Measurements from ENCODE around the gene YIPF1. TPM values are rescaled to one million over a fixed set of nuclear protein-coding genes. Genes with fewer than 3 reads are reported as not detected.
"Not testable (repeated sequence)": the region's sequence is repeated elsewhere in the genome, so short reads cannot be mapped to it uniquely, and the experiment has no call there.

The YIPF1 gene
- polyA plus RNA-seq, 2 donors: 13.5 to 20.3 TPM

DNA sequence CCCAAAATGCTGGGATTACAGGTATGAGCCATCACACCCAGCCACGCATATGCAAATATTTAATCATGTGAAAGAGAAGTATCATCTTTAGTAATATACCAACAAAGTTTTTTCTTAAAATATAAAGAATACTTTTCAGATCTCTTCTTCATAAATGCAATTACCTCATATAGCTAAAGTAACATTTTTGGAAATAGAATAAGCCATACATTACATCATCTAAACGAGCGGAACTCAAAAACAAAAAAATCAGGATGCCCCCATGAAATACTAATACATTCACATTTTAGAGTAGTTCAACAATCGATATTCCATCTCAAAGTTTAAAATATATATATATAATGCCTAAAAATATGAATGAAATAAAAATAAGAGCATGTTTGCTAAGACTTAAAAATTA lies 56.2 kb downstream of the YIPF1 start:
- WGBS, 2 donors: 93 to 97% methylated on average over 4 of the region's 4 CpGs

DNA sequence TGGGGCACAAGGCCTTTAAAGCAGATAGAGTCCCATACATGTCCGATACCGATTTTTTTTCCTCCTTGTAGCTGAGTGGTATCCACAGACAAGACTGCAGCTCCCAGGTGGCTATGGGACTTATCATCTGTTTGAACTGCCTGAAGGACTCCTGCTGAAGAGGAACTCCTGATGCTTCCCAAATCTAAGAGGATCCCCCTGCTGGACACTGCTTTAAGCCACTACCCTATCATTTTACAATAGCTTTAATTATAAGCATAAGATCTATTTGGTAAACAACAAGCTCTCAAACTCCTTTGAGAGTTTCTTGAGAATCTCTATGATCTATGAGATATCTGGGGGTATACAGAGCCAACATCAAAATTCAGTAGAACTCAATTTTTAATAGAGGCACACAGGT lies 63.2 kb downstream of the YIPF1 start:
- H3K4me1 ChIP-seq (ENCODE audit: control insufficient read depth in 2 of 2, insufficient read depth in 2 of 2, low read length in 1 of 2): no peaks in the 10 kb centered on the region
- peaks cover 3 to 7% of the 10 kb centered on the region in 2 donors for H3K36me3 ChIP-seq (ENCODE audit: control insufficient read depth in 2 of 2, insufficient read depth in 2 of 2, low read length in 1 of 2)
- no peaks in the 10 kb centered on the region for H3K9me3 ChIP-seq (ENCODE audit: control insufficient read depth in 2 of 2, insufficient read depth in 1 of 2, low read depth in 1 of 2, low read length in 1 of 2)
- H3K4me3 ChIP-seq (ENCODE audit: low read depth in 1 of 2, low read length in 2 of 2): no peak overlapping the region
- H3K27me3 ChIP-seq (ENCODE audit: control insufficient read depth in 1 of 2, insufficient read depth in 2 of 2, low read length in 2 of 2): no peaks in the 10 kb centered on the region
- no peak overlapping the region for H3K27ac ChIP-seq (ENCODE audit: low read depth in 2 of 2, low read length in 1 of 2)
- WGBS, 2 donors: 94 to 98% methylated on average over 2 of the region's 2 CpGs

More for the DNA sequence above, 56.2 kb downstream of the YIPF1 start:
- H3K4me1 ChIP-seq (ENCODE audit: control insufficient read depth in 2 of 2, insufficient read depth in 2 of 2, low read length in 1 of 2): no peaks in the 10 kb centered on the region
- no peak overlapping the region for H3K4me3 ChIP-seq (ENCODE audit: low read depth in 1 of 2, low read length in 2 of 2)
- no peaks in the 10 kb centered on the region for H3K9me3 ChIP-seq (ENCODE audit: control insufficient read depth in 2 of 2, insufficient read depth in 1 of 2, low read depth in 1 of 2, low read length in 1 of 2)
- H3K27ac ChIP-seq (ENCODE audit: low read depth in 2 of 2, low read length in 1 of 2): no peak overlapping the region
- no peaks in the 10 kb centered on the region for H3K27me3 ChIP-seq (ENCODE audit: control insufficient read depth in 1 of 2, insufficient read depth in 2 of 2, low read length in 2 of 2)
- no peaks in the 10 kb centered on the region for H3K36me3 ChIP-seq (ENCODE audit: control insufficient read depth in 2 of 2, insufficient read depth in 2 of 2, low read length in 1 of 2)

- no peaks in the 10 kb centered on the region for H3K4me1 ChIP-seq (ENCODE audit: control insufficient read depth in 2 of 2, insufficient read depth in 2 of 2, low read length in 1 of 2)
- H3K36me3 ChIP-seq (ENCODE audit: control insufficient read depth in 2 of 2, insufficient read depth in 2 of 2, low read length in 1 of 2): peaks cover 3 to 7% of the 10 kb centered on the region in 2 donors
- H3K9me3 ChIP-seq (ENCODE audit: control insufficient read depth in 2 of 2, insufficient read depth in 1 of 2, low read depth in 1 of 2, low read length in 1 of 2): no peaks in the 10 kb centered on the region
- no peaks in the 10 kb centered on the region for H3K27me3 ChIP-seq (ENCODE audit: control insufficient read depth in 1 of 2, insufficient read depth in 2 of 2, low read length in 2 of 2)
- no peak overlapping the region for H3K27ac ChIP-seq (ENCODE audit: low read depth in 2 of 2, low read length in 1 of 2)
- H3K4me3 ChIP-seq (ENCODE audit: low read depth in 1 of 2, low read length in 2 of 2): no peak overlapping the region
- 94 to 96% methylated on average over 6 of the region's 6 CpGs for WGBS, 2 donors
Observed at GRCh38 chr1:53825306-53825705, 64.3 kb downstream of the YIPF1 start.

DNA sequence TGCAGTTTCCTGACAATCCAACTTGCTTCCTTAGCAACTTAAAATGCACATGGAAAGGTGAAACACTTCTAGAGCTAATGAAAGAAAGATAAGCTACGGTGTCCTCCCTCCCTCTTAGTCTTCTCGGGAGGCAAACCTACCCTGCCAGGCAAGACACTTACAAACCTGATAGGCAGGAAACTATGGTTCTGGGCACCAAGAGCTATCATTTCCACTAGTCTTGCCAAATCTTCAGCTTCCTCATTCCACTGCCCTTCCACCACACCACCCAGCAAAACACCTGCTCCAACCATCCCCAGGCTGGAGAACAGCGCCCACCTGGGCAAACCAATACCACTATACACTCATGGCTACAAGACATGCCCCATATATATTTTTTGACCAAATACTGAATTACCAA lies 66.7 kb downstream of the YIPF1 start:
- Histone ChIP-seq H3K4me3 (ENCODE audit: low read depth in 1 of 2, low read length in 2 of 2) (no peak overlapping the region), H3K27ac (ENCODE audit: low read depth in 2 of 2, low read length in 1 of 2) (no peak overlapping the region), H3K4me1 (ENCODE audit: control insufficient read depth in 2 of 2, insufficient read depth in 2 of 2, low read length in 1 of 2) (no peaks in the 10 kb centered on the region), H3K27me3 (ENCODE audit: control insufficient read depth in 1 of 2, insufficient read depth in 2 of 2, low read length in 2 of 2) (no peaks in the 10 kb centered on the region), H3K9me3 (ENCODE audit: control insufficient read depth in 2 of 2, insufficient read depth in 1 of 2, low read depth in 1 of 2, low read length in 1 of 2) (no peaks in the 10 kb centered on the region), H3K36me3 (ENCODE audit: control insufficient read depth in 2 of 2, insufficient read depth in 2 of 2, low read length in 1 of 2) (peaks cover 3 to 7% of the 10 kb centered on the region in 2 donors)
- WGBS, 2 donors: 75 to 78% methylated on average over 3 of the region's 3 CpGs

- 94 to 95% methylated on average over 5 of the region's 5 CpGs for WGBS, 2 donors
- peaks cover 3 to 7% of the 10 kb centered on the region in 2 donors for H3K36me3 ChIP-seq (ENCODE audit: control insufficient read depth in 2 of 2, insufficient read depth in 2 of 2, low read length in 1 of 2)
- no peaks in the 10 kb centered on the region for H3K4me1 ChIP-seq (ENCODE audit: control insufficient read depth in 2 of 2, insufficient read depth in 2 of 2, low read length in 1 of 2)
- no peaks in the 10 kb centered on the region for H3K9me3 ChIP-seq (ENCODE audit: control insufficient read depth in 2 of 2, insufficient read depth in 1 of 2, low read depth in 1 of 2, low read length in 1 of 2)
- H3K27ac ChIP-seq (ENCODE audit: low read depth in 2 of 2, low read length in 1 of 2): no peak overlapping the region
- H3K27me3 ChIP-seq (ENCODE audit: control insufficient read depth in 1 of 2, insufficient read depth in 2 of 2, low read length in 2 of 2): no peaks in the 10 kb centered on the region
- H3K4me3 ChIP-seq (ENCODE audit: low read depth in 1 of 2, low read length in 2 of 2): no peak overlapping the region
Observed at GRCh38 chr1:53821380-53821779, 68.2 kb downstream of the YIPF1 start.

GRCh38 chr1:53819387-53819786 lies 70.2 kb downstream of the YIPF1 start:
- Histone ChIP-seq H3K27ac (ENCODE audit: low read depth in 2 of 2, low read length in 1 of 2) (no peak overlapping the region), H3K4me1 (ENCODE audit: control insufficient read depth in 2 of 2, insufficient read depth in 2 of 2, low read length in 1 of 2) (no peaks in the 10 kb centered on the region), H3K36me3 (ENCODE audit: control insufficient read depth in 2 of 2, insufficient read depth in 2 of 2, low read length in 1 of 2) (peaks cover 3 to 5% of the 10 kb centered on the region in 2 donors)

GRCh38 chr1:53816584-53816983 lies 73.0 kb downstream of the YIPF1 start:
- not testable (repeated sequence) for H3K4me3 ChIP-seq (ENCODE audit: low read depth in 1 of 2, low read length in 2 of 2); H3K27me3 ChIP-seq (ENCODE audit: control insufficient read depth in 1 of 2, insufficient read depth in 2 of 2, low read length in 2 of 2); H3K4me1 ChIP-seq (ENCODE audit: control insufficient read depth in 2 of 2, insufficient read depth in 2 of 2, low read length in 1 of 2); H3K27ac ChIP-seq (ENCODE audit: low read depth in 2 of 2, low read length in 1 of 2); H3K36me3 ChIP-seq (ENCODE audit: control insufficient read depth in 2 of 2, insufficient read depth in 2 of 2, low read length in 1 of 2); H3K9me3 ChIP-seq (ENCODE audit: control insufficient read depth in 2 of 2, insufficient read depth in 1 of 2, low read depth in 1 of 2, low read length in 1 of 2)
- 100% methylated on average over 1 of the region's 1 CpG for WGBS, 2 donors

More at GRCh38 chr1:53819387-53819786, 70.2 kb downstream of the YIPF1 start:
- no peaks in the 10 kb centered on the region for H3K9me3 ChIP-seq (ENCODE audit: control insufficient read depth in 2 of 2, insufficient read depth in 1 of 2, low read depth in 1 of 2, low read length in 1 of 2)
- H3K4me3 ChIP-seq (ENCODE audit: low read depth in 1 of 2, low read length in 2 of 2): no peak overlapping the region
- H3K27me3 ChIP-seq (ENCODE audit: control insufficient read depth in 1 of 2, insufficient read depth in 2 of 2, low read length in 2 of 2): no peaks in the 10 kb centered on the region

DNA sequence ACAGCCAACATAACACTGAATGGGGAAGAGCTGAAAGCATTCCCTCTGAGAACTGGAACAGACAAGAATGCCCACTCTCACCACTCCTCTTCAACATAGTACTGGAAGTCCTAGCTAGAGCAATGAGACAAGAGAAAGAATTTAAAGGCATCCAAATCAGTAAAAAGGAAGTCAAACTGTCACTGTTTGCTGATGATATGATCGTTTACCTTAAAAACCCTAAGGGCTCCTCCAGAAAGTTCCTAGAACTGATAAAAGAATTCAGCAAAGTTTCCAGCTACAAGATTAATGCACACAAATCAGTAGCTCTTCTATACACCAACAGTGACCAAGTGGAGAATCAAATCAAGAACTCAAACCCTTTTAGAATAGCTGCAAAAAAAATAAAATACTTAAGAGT lies 74.1 kb downstream of the YIPF1 start:
- 73 to 77% methylated on average over 1 of the region's 1 CpG for WGBS, 2 donors

DNA sequence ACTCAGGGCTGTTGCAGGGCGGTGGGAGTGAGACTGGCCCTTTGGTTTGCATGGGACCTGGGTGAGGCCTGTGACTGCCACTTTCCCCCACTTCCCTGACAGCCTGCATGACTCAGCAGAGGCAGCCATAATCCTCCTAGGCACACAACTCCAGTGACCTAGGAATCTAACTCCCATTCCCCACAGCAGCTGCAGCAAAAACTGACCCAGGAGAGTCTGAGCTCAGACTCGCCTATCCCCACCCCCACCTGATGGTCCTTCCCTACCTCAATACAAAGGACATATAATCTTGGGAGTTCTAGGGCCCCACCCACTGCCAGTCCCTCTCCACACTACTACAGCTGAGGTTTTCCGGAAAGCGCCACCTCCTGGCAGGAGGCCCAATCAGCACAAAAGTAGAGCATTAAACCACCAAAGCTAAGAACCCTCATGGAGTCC lies 78.2 kb downstream of the YIPF1 start:
- no peaks in the 10 kb centered on the region for H3K27me3 ChIP-seq (ENCODE audit: control insufficient read depth in 1 of 2, insufficient read depth in 2 of 2, low read length in 2 of 2)
- peak overlapping the region in 1 of 2 donors; percentile 26 for H3K27ac ChIP-seq (ENCODE audit: low read depth in 2 of 2, low read length in 1 of 2)
- peaks cover 0 to 4% of the 10 kb centered on the region in 2 donors for H3K36me3 ChIP-seq (ENCODE audit: control insufficient read depth in 2 of 2, insufficient read depth in 2 of 2, low read length in 1 of 2)
- H3K4me3 ChIP-seq (ENCODE audit: low read depth in 1 of 2, low read length in 2 of 2): no peak overlapping the region
- no peaks in the 10 kb centered on the region for H3K4me1 ChIP-seq (ENCODE audit: control insufficient read depth in 2 of 2, insufficient read depth in 2 of 2, low read length in 1 of 2)
- H3K9me3 ChIP-seq (ENCODE audit: control insufficient read depth in 2 of 2, insufficient read depth in 1 of 2, low read depth in 1 of 2, low read length in 1 of 2): no peaks in the 10 kb centered on the region
- 90 to 97% methylated on average over 4 of the region's 4 CpGs for WGBS, 2 donors

More for the DNA sequence above, 74.1 kb downstream of the YIPF1 start:
- not testable (repeated sequence) for H3K27ac ChIP-seq (ENCODE audit: low read depth in 2 of 2, low read length in 1 of 2); H3K36me3 ChIP-seq (ENCODE audit: control insufficient read depth in 2 of 2, insufficient read depth in 2 of 2, low read length in 1 of 2); H3K4me1 ChIP-seq (ENCODE audit: control insufficient read depth in 2 of 2, insufficient read depth in 2 of 2, low read length in 1 of 2); H3K9me3 ChIP-seq (ENCODE audit: control insufficient read depth in 2 of 2, insufficient read depth in 1 of 2, low read depth in 1 of 2, low read length in 1 of 2); H3K4me3 ChIP-seq (ENCODE audit: low read depth in 1 of 2, low read length in 2 of 2); H3K27me3 ChIP-seq (ENCODE audit: control insufficient read depth in 1 of 2, insufficient read depth in 2 of 2, low read length in 2 of 2)

DNA sequence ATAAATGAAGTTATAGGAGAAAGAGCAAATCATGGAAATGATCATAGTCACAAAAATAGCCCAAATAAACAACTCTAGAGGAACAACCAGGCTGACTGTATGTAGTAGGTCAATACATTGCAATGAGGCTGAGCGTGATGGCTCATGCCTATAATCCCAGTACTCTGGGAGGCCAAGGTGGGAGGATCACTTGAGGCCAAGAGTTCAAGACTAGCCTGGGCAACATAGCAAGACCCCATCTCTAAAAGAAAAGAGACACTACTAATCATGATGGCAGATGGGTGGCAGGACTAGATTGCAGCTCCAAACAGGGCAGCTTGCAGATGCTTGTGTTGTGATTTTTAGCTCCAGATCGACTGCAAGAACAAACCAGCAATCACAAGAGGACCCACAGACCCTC lies 79.1 kb downstream of the YIPF1 start:
- Histone ChIP-seq H3K4me1 (ENCODE audit: control insufficient read depth in 2 of 2, insufficient read depth in 2 of 2, low read length in 1 of 2) (no peaks in the 10 kb centered on the region), H3K4me3 (ENCODE audit: low read depth in 1 of 2, low read length in 2 of 2) (no peak overlapping the region), H3K27me3 (ENCODE audit: control insufficient read depth in 1 of 2, insufficient read depth in 2 of 2, low read length in 2 of 2) (no peaks in the 10 kb centered on the region), H3K36me3 (ENCODE audit: control insufficient read depth in 2 of 2, insufficient read depth in 2 of 2, low read length in 1 of 2) (peaks cover 0 to 4% of the 10 kb centered on the region in 2 donors), H3K9me3 (ENCODE audit: control insufficient read depth in 2 of 2, insufficient read depth in 1 of 2, low read depth in 1 of 2, low read length in 1 of 2) (no peaks in the 10 kb centered on the region), H3K27ac (ENCODE audit: low read depth in 2 of 2, low read length in 1 of 2) (no peak overlapping the region)
- 81 to 97% methylated on average over 2 of the region's 2 CpGs for WGBS, 2 donors

Measured in esophagus (tissue), 2 donors.